ENCODE data around the gene ASB15. TPM values are rescaled to one million over a fixed set of nuclear protein-coding genes. Genes with fewer than 3 reads are reported as not detected.
"Not testable (repeated sequence)": the region's sequence is repeated elsewhere in the genome, so short reads cannot be mapped to it uniquely, and the experiment has no call there.

The ASB15 gene
- total RNA-seq, 4 donors from 2014 or later: not detected

GRCh38 chr7:123628829-123629228 lies 27.2 kb downstream of the ASB15 start:
- Histone ChIP-seq H3K36me3 (no peaks in the 10 kb centered on the region), H3K27ac (no peak overlapping the region), H3K4me3 (no peak overlapping the region), H3K4me1 (no peaks in the 10 kb centered on the region), H3K9me3 (no peaks in the 10 kb centered on the region), H3K27me3 (no peaks in the 10 kb centered on the region)
- no peak for DNase-seq (ENCODE audit: low spot score in 2 of 2)
- TF ChIP-seq POLR2A (IDR thresholded peaks at IDR 0.05) (no peak), POLR2AphosphoS5 (IDR thresholded peaks at IDR 0.05) (no peak), EP300 (IDR thresholded peaks at IDR 0.05) (no peak)
- TF ChIP-seq, protein P1, sequence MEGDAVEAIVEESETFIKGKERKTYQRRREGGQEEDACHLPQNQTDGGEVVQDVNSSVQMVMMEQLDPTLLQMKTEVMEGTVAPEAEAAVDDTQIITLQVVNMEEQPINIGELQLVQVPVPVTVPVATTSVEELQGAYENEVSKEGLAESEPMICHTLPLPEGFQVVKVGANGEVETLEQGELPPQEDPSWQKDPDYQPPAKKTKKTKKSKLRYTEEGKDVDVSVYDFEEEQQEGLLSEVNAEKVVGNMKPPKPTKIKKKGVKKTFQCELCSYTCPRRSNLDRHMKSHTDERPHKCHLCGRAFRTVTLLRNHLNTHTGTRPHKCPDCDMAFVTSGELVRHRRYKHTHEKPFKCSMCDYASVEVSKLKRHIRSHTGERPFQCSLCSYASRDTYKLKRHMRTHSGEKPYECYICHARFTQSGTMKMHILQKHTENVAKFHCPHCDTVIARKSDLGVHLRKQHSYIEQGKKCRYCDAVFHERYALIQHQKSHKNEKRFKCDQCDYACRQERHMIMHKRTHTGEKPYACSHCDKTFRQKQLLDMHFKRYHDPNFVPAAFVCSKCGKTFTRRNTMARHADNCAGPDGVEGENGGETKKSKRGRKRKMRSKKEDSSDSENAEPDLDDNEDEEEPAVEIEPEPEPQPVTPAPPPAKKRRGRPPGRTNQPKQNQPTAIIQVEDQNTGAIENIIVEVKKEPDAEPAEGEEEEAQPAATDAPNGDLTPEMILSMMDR (IDR thresholded peaks at IDR 0.05): no peak
- 94% methylated on average over 5 of the region's 5 CpGs for WGBS

- TF ChIP-seq POLR2A (IDR thresholded peaks at IDR 0.05): no peak
- TF ChIP-seq EP300 (IDR thresholded peaks at IDR 0.05): no peak
- TF ChIP-seq POLR2AphosphoS5 (IDR thresholded peaks at IDR 0.05): no peak
- H3K9me3 ChIP-seq: no peaks in the 10 kb centered on the region
- DNase-seq (ENCODE audit: low spot score in 2 of 2): no peak
- H3K27ac ChIP-seq: no peak overlapping the region
- no peaks in the 10 kb centered on the region for H3K36me3 ChIP-seq
- no peak overlapping the region for H3K4me3 ChIP-seq
- 68% methylated on average over 1 of the region's 1 CpG for WGBS
- no peaks in the 10 kb centered on the region for H3K4me1 ChIP-seq
- no peaks in the 10 kb centered on the region for H3K27me3 ChIP-seq
These were observed 27.7 kb downstream of the ASB15 start for GRCh38 chr7:123629281-123629680.

DNA sequence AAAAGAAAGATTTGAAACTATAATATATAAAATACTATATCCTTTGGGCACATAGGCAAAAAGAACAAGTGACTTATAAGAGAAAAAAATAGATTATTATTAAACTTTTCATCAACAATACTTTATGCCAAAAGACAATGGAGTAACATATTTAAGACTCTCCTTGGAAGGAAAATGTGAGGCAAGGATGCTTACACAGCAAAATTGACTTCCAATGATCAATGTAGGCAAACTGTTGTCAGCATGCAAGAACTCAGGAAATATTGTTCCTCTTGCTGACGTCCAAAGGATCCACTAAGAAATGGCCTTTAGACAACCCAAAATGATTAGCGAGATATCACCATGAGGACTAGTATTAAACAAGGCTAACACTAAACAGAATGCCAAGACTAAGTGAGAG lies 31.2 kb downstream of the ASB15 start:
- WGBS: 92% methylated on average over 2 of the region's 2 CpGs
- no peaks in the 10 kb centered on the region for H3K4me1 ChIP-seq
- TF ChIP-seq, protein P1 (IDR thresholded peaks at IDR 0.05): no peak
- no peak for TF ChIP-seq POLR2AphosphoS5 (IDR thresholded peaks at IDR 0.05)
- no peak for TF ChIP-seq POLR2A (IDR thresholded peaks at IDR 0.05)
- no peak for TF ChIP-seq EP300 (IDR thresholded peaks at IDR 0.05)
- H3K27ac ChIP-seq: no peak overlapping the region
- DNase-seq (ENCODE audit: low spot score in 2 of 2): no peak
- no peak overlapping the region for H3K4me3 ChIP-seq
- H3K27me3 ChIP-seq: no peaks in the 10 kb centered on the region
- H3K9me3 ChIP-seq: no peaks in the 10 kb centered on the region
- H3K36me3 ChIP-seq: no peaks in the 10 kb centered on the region

- no peak overlapping the region for H3K4me3 ChIP-seq
- no peaks in the 10 kb centered on the region for H3K27me3 ChIP-seq
- no peak for DNase-seq (ENCODE audit: low spot score in 2 of 2)
- 73% methylated on average over 7 of the region's 7 CpGs for WGBS
- no peak for TF ChIP-seq POLR2AphosphoS5 (IDR thresholded peaks at IDR 0.05)
- TF ChIP-seq, protein P1 (IDR thresholded peaks at IDR 0.05): no peak
- no peak overlapping the region for H3K27ac ChIP-seq
- H3K9me3 ChIP-seq: no peaks in the 10 kb centered on the region
- H3K36me3 ChIP-seq: no peaks in the 10 kb centered on the region
- H3K4me1 ChIP-seq: no peaks in the 10 kb centered on the region
These were observed 31.9 kb downstream of the ASB15 start for GRCh38 chr7:123633553-123633952.

DNA sequence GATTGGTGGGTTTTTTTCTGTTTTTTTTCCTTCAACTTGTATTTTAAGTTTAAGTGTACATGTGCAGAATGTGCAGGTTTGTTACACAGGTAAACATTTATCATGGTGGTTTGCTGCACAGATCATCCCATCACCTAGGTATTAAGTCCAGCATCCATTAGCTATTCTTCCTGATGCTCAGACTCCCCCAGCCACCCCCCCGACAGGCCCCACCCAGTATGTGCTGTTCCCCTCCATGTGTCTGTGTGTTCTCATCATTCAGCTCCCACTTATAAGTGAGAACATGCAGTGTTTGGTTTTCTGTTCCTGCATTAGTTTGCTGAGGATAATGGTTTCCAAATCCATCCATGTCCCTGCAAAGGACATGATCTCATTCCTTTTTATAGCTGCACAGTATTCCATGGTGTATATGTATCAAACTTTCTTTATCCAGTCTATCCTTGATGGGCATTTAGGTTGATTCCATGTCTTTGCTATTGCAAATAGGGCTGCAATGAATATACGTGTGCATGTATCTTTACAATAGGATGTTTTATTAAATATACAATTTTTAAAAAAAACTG lies 32.5 kb downstream of the ASB15 start:
- H3K27ac ChIP-seq; H3K36me3 ChIP-seq; H3K4me3 ChIP-seq; H3K4me1 ChIP-seq; DNase-seq (ENCODE audit: low spot score in 2 of 2); H3K27me3 ChIP-seq; H3K9me3 ChIP-seq: not testable (repeated sequence)
- WGBS: 80% methylated on average over 2 of the region's 2 CpGs

DNA sequence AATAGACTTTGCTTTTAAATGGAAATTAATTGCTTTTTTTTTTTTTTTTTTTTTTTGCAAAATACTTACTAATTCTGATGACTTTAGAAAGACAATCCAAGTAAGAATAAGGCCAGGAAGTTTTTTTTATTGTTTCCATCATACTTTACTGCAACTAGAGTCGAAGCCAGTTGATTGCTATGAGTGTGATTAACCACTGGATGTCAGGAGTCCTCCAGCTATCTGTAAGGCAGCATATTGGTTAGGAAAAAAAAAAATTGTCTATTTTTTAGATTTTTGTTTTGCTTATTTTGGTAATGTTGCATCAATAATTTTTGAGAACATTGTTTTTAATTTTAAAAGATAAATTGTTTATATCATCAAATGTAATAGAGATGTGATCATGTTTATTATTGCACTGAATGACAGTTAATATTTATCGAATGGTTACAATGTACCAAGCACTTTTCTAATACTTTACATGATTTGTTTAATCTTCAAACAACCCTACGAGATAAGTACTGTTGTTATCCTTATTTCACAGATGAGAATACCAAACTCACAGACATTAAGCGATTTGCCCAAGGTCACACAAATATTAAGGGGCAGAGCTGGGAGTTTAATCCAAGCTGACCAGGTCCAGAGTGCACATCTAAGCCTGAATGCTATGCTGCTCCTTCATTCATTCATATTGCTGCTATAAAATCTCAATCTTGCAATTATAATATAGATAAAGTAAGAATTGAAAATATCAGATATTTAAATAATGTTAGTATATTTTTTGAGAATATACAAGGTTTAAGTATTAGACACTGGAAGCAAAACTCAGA lies 34.1 kb downstream of the ASB15 start:
- 57% methylated on average over 4 of the region's 4 CpGs for WGBS
- no peaks in the 10 kb centered on the region for H3K36me3 ChIP-seq
- H3K9me3 ChIP-seq: no peaks in the 10 kb centered on the region
- H3K4me3 ChIP-seq: no peak overlapping the region
- DNase-seq (ENCODE audit: low spot score in 2 of 2): no peak
- H3K4me1 ChIP-seq: no peaks in the 10 kb centered on the region
- H3K27me3 ChIP-seq: no peaks in the 10 kb centered on the region
- H3K27ac ChIP-seq: no peak overlapping the region
- TF ChIP-seq, protein P1 (IDR thresholded peaks at IDR 0.05): peak; percentile 32 to 35
- no peak for TF ChIP-seq POLR2A (IDR thresholded peaks at IDR 0.05)
